Ramos (cell line): ENCODE data around the gene SFI1.

Experiments
- in situ Hi-C: fragments of 300-500 bp; cut with MboI; formaldehyde crosslinking; loops from one replicate; pipeline ENCODE4 v1.14.3; 2022; ENCODE audit warnings: low sequenced_read_pairs; ENCODE audit not compliant: unreplicated experiment

The SFI1 gene

DNA sequence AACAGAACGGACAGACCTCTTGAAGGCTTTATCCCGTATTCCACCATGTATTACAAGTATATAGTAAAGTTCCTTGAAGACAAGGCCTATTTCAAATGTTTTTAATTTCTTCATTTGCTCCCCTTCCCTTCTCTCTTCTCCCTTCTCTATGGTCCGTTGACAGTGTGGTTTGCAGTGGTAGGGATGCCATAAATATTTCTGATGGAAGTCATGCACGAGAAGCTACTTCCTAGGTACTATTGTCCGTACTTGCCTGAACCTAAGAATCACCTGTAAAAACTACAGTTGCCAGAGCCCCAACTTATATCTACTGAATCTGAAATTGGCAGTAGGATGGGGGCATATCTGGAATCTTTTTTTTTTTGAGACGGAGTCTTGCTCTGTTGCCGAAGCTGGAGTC is 162.9 kb downstream of the SFI1 start:
- in situ Hi-C loops: loop anchor here (25.0 kb wide), 2 partner anchors 603 to 803 kb away; partner anchors contain the start of genes BPIFC, FBXO7 and SLC5A4

DNA sequence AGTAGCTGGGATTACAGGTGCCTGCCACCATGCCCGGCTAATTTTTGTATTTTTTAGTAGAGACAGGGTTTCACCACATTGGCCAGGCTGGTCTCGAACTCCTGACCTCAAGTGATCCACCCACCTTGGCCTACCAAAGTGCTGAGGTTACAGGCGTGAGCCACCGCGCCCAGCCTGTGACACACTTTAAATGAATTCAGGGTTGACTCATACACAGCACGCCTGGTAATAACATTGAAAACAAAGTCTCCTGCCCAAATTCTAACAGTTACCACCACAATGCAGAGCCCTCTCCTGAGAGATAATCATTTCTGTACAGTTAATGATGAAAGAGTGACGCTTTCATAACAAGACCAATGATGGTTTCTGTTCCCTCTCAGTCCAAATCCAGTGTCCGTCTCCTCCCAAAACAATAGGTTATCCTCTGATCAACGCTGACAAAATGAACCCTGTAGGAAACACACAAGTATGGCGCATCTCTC is 164.6 kb downstream of the SFI1 start:
- in situ Hi-C loops: loop anchor here (10.0 to 25.0 kb wide), 3 partner anchors 424 to 801 kb away; partner anchors contain the start of genes BPIFC, FBXO7 and SLC5A4

DNA sequence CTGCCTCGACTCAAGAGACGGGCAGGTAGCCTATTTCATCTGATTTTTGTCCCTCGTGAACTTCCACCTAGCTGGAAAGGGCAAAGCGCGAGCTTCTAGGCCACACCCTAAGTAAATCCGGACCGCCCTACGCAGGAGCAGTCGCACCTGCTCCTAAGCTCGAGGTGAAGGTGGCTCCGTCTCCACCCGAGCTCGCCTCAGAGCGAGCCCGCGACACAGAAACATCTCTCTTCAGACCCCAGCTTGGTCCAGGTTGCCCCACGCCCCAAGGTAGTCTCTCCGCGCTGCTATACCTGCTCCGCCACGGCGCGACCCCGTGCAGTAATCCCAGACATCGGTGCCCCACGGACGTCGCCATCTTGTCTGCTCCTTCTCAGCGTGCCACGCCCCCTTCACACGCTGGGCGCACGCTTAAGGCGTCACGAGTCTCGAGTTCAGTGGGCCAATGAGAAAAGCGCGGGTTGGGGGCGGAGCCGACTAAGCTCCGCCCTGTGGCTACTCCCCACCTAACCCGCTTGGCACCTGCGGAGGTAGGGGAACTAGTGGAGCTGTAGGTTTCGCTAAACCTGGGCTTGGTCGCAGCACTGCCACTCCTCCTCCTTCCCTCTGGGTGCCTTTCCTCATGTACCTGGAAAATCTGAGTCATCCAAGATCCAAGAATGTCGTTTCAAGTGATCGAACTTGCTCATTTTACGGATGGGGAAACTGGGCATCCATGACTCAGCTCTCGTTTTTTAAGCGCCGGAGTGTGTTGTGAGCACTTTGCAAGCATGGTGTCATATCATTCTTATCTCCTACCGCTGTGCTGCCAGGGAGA is 165.7 kb downstream of the SFI1 start, which contains the start of gene PISD:
PISD (minus strand) TSS at position 365 of the 817 bp plus-strand sequence; CDS start at position 358, 7 bp downstream.
- in situ Hi-C loops: loop anchor here (10.0 to 25.0 kb wide), 3 partner anchors 423 to 800 kb away; partner anchors contain the start of genes BPIFC, FBXO7 and SLC5A4

DNA sequence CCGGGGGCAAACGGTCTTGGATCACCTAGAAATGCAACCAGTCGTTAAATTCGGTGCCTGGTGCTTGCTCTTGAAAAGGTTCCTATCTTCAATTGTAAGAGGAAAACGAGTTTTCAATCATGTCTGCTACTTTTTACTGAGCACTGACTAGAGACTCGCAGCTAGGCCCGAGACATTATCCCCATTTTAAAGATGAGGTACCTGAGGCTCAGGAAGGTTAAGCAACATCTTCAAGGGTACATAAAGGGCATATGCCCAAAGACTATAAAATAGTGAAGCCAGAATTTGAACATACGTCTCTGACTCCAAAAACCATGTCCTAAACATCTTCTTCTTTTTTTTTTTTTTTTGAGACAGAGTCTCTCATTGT is 166.3 kb downstream of the SFI1 start:
- in situ Hi-C loops: loop anchor here (10.0 to 25.0 kb wide), 3 partner anchors 422 to 800 kb away; partner anchors contain the start of genes BPIFC, FBXO7 and SLC5A4
